ENCODE results near the gene HMGCL.
"Not testable (repeated sequence)": the region's sequence is repeated elsewhere in the genome, so short reads cannot be mapped to it uniquely, and the experiment has no call there.

The HMGCL gene

GRCh38 chr1:23797478-23798448, 27.5 kb downstream of the HMGCL start:
- Histone ChIP-seq H3K4me3 (ENCODE audit: low read depth in 1 of 2, low read length in 2 of 2) (no peak overlapping the region), H3K36me3 (ENCODE audit: control insufficient read depth in 1 of 2, insufficient read depth in 2 of 2, low read length in 2 of 2) (peaks cover 6 to 18% of the 10 kb centered on the region in 2 donors)

GRCh38 chr1:23796466-23797271, 28.6 kb downstream of the HMGCL start:
- Histone ChIP-seq H3K4me1 (ENCODE audit: control insufficient read depth in 1 of 2, insufficient read depth in 2 of 2, low read length in 2 of 2) (peaks cover 4 to 48% of the 10 kb centered on the region in 2 donors), H3K36me3 (ENCODE audit: control insufficient read depth in 1 of 2, insufficient read depth in 2 of 2, low read length in 2 of 2) (peaks cover 6 to 18% of the 10 kb centered on the region in 2 donors)

More at GRCh38 chr1:23797478-23798448, 27.5 kb downstream of the HMGCL start:
- Histone ChIP-seq H3K27me3 (ENCODE audit: low read depth, low read length) (no peaks in the 10 kb centered on the region), H3K27ac (ENCODE audit: low read length) (no peak overlapping the region), H3K4me1 (ENCODE audit: control insufficient read depth in 1 of 2, insufficient read depth in 2 of 2, low read length in 2 of 2) (peaks cover 4 to 41% of the 10 kb centered on the region in 2 donors), H3K9me3 (ENCODE audit: control insufficient read depth in 1 of 2, low read length in 2 of 2) (no peaks in the 10 kb centered on the region)

GRCh38 chr1:23795676-23796465, 29.4 kb downstream of the HMGCL start:
- Histone ChIP-seq H3K4me3 (ENCODE audit: low read depth in 1 of 2, low read length in 2 of 2) (no peak overlapping the region), H3K9me3 (ENCODE audit: control insufficient read depth in 1 of 2, low read length in 2 of 2) (no peaks in the 10 kb centered on the region), H3K4me1 (ENCODE audit: control insufficient read depth in 1 of 2, insufficient read depth in 2 of 2, low read length in 2 of 2) (peaks cover 0 to 45% of the 10 kb centered on the region in 2 donors), H3K36me3 (ENCODE audit: control insufficient read depth in 1 of 2, insufficient read depth in 2 of 2, low read length in 2 of 2) (peaks cover 6 to 18% of the 10 kb centered on the region in 2 donors), H3K27ac (ENCODE audit: low read length) (no peak overlapping the region), H3K27me3 (ENCODE audit: low read depth, low read length) (no peaks in the 10 kb centered on the region)

More at GRCh38 chr1:23796466-23797271, 28.6 kb downstream of the HMGCL start:
- no peak overlapping the region for H3K4me3 ChIP-seq (ENCODE audit: low read depth in 1 of 2, low read length in 2 of 2)
- no peaks in the 10 kb centered on the region for H3K27me3 ChIP-seq (ENCODE audit: low read depth, low read length)
- no peaks in the 10 kb centered on the region for H3K9me3 ChIP-seq (ENCODE audit: control insufficient read depth in 1 of 2, low read length in 2 of 2)
- H3K27ac ChIP-seq (ENCODE audit: low read length) = no peak overlapping the region

- not testable (repeated sequence) for H3K27ac ChIP-seq (ENCODE audit: low read length); H3K4me3 ChIP-seq (ENCODE audit: low read depth in 1 of 2, low read length in 2 of 2); H3K9me3 ChIP-seq (ENCODE audit: control insufficient read depth in 1 of 2, low read length in 2 of 2); H3K27me3 ChIP-seq (ENCODE audit: low read depth, low read length)
- peaks cover 6 to 18% of the 10 kb centered on the region in 2 donors for H3K36me3 ChIP-seq (ENCODE audit: control insufficient read depth in 1 of 2, insufficient read depth in 2 of 2, low read length in 2 of 2)
- peaks cover 5 to 43% of the 10 kb centered on the region in 2 donors for H3K4me1 ChIP-seq (ENCODE audit: control insufficient read depth in 1 of 2, insufficient read depth in 2 of 2, low read length in 2 of 2)
Measured at GRCh38 chr1:23794732-23795182, 30.5 kb downstream of the HMGCL start.

DNA sequence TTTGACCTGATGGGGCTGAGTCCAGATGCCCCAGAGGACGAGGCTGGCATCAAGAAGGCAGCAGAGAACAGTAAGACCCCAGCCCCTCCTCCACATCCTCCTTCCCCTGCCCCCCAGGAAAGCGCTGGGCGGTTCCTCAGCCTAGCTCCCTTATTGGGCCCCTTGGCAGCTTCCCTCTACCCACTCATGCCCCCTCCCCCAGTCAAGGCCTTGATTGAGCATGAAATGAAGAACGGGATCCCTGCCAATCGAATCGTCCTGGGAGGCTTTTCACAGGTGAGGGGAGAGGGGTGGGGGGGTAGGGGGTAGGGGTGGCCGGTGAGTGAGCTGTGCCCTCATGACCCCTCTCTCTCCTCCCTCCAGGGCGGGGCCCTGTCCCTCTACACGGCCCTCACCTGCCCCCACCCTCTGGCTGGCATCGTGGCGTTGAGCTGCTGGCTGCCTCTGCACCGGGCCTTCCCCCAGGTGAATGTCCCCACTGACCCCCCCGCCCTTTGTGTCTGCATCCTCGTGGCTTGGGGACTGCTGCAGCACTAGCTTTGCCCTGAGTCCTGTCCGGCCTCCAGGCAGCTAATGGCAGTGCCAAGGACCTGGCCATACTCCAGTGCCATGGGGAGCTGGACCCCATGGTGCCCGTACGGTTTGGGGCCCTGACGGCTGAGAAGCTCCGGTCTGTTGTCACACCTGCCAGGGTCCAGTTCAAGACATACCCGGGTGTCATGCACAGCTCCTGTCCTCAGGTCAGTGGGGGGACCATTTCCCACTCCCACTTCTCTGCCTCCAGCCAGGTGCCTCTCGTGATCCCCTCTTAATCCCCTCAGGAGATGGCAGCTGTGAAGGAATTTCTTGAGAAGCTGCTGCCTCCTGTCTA, 31.1 kb downstream of the HMGCL start:
- Histone ChIP-seq H3K4me1 (ENCODE audit: control insufficient read depth in 1 of 2, insufficient read depth in 2 of 2, low read length in 2 of 2) (peaks cover 5 to 37% of the 10 kb centered on the region in 2 donors), H3K4me3 (ENCODE audit: low read depth in 1 of 2, low read length in 2 of 2) (no peak overlapping the region), H3K27me3 (ENCODE audit: low read depth, low read length) (no peaks in the 10 kb centered on the region), H3K36me3 (ENCODE audit: control insufficient read depth in 1 of 2, insufficient read depth in 2 of 2, low read length in 2 of 2) (peaks cover 6 to 18% of the 10 kb centered on the region in 2 donors), H3K27ac (ENCODE audit: low read length) (no peak overlapping the region), H3K9me3 (ENCODE audit: control insufficient read depth in 1 of 2, low read length in 2 of 2) (no peaks in the 10 kb centered on the region)

DNA sequence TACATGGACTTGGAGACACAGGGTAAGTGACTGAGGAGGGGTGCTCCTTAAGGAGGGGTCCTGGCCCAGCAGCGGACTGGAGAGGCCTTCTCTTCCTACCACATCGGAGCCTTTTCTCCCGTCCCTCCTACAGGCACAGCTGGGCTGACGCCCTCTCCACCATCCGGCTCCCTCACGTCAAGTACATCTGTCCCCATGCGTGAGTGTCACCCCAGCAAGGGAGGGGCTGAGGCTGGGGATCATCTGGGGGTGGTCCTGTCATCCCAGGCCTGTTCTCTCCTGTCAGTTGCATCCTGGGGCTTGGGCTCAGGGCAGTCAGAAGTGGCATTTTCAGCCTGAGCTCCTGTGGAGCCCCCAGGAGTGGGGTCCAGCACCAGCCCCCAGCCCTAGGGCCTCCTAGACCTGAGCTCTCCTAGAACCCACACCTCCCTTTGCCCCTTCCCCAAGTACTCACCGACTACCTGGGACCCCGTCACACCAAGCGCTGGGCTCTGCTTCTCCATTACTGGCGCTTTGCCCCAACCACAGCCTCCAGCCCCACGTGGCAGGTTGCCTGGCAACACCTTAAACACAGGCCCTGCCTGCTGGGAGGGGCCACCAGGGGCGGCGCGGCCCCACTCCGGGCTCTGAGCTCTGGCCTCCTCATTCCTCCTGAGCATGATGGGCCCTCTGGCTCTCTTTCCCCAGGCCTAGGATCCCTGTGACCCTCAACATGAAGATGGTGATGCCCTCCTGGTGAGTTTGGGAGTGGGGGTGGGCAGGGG, 32.0 kb downstream of the HMGCL start:
- peaks cover 6 to 18% of the 10 kb centered on the region in 2 donors for H3K36me3 ChIP-seq (ENCODE audit: control insufficient read depth in 1 of 2, insufficient read depth in 2 of 2, low read length in 2 of 2)
- H3K27ac ChIP-seq (ENCODE audit: low read length) = peak overlapping the region; percentile 8

GRCh38 chr1:23792151-23792945, 32.9 kb downstream of the HMGCL start:
- H3K27ac ChIP-seq (ENCODE audit: low read length) = no peak overlapping the region
- H3K9me3 ChIP-seq (ENCODE audit: control insufficient read depth in 1 of 2, low read length in 2 of 2) = no peaks in the 10 kb centered on the region
- H3K4me3 ChIP-seq (ENCODE audit: low read depth in 1 of 2, low read length in 2 of 2) = peak overlapping the region; percentile 16 to 78
- H3K4me1 ChIP-seq (ENCODE audit: control insufficient read depth in 1 of 2, insufficient read depth in 2 of 2, low read length in 2 of 2) = peaks cover 5 to 33% of the 10 kb centered on the region in 2 donors
- peaks cover 8 to 16% of the 10 kb centered on the region in 2 donors for H3K36me3 ChIP-seq (ENCODE audit: control insufficient read depth in 1 of 2, insufficient read depth in 2 of 2, low read length in 2 of 2)
- H3K27me3 ChIP-seq (ENCODE audit: low read depth, low read length) = no peaks in the 10 kb centered on the region

More for the DNA sequence above, 32.0 kb downstream of the HMGCL start:
- Histone ChIP-seq H3K4me3 (ENCODE audit: low read depth in 1 of 2, low read length in 2 of 2) (no peak overlapping the region), H3K27me3 (ENCODE audit: low read depth, low read length) (no peaks in the 10 kb centered on the region), H3K4me1 (ENCODE audit: control insufficient read depth in 1 of 2, insufficient read depth in 2 of 2, low read length in 2 of 2) (peaks cover 5 to 33% of the 10 kb centered on the region in 2 donors), H3K9me3 (ENCODE audit: control insufficient read depth in 1 of 2, low read length in 2 of 2) (no peaks in the 10 kb centered on the region)

GRCh38 chr1:23791516-23792047, 33.6 kb downstream of the HMGCL start:
- Histone ChIP-seq H3K36me3 (ENCODE audit: control insufficient read depth in 1 of 2, insufficient read depth in 2 of 2, low read length in 2 of 2) (peaks cover 15 to 22% of the 10 kb centered on the region in 2 donors), H3K4me3 (ENCODE audit: low read depth in 1 of 2, low read length in 2 of 2) (peak overlapping the region; percentile 78 to 85), H3K27ac (ENCODE audit: low read length) (peak overlapping the region; percentile 43), H3K27me3 (ENCODE audit: low read depth, low read length) (no peaks in the 10 kb centered on the region), H3K4me1 (ENCODE audit: control insufficient read depth in 1 of 2, insufficient read depth in 2 of 2, low read length in 2 of 2) (peaks cover 5 to 33% of the 10 kb centered on the region in 2 donors), H3K9me3 (ENCODE audit: control insufficient read depth in 1 of 2, low read length in 2 of 2) (no peaks in the 10 kb centered on the region)
